ENCODE measurements around the gene DCLK3. TPM values are rescaled to one million over a fixed set of nuclear protein-coding genes. Genes with fewer than 3 reads are reported as not detected.

The DCLK3 gene
- total RNA-seq, 3 donors from 2014 or later (not counting 1 experiment from before 2014, with no cell fraction given), result not detected

DNA sequence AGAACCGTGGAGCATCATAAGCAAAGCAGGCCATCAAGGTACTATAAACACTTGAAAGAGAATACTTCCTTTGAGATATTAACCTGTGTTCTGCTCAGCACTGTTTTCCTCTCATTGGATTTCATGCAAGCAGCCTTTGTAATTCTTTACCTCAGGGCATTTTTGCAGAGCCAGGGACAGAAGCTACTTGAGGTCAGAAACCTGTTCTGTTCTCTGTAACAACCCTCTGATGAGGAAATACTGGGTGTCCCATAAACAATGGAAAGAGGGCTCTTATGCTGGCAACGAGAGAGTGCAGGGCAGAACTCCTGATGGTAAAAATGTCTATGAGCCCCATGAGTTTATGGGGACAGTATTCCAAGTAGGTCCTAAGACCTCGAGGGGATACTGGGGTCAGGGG, 66.0 kb downstream of the DCLK3 start:
- no peaks in the 10 kb centered on the region for H3K9me3 Mint-ChIP-seq
- 77% methylated on average over 3 of the region's 3 CpGs for WGBS (ENCODE audit: insufficient coverage)
- no peaks in the 10 kb centered on the region for H3K4me1 Mint-ChIP-seq
- TF ChIP-seq, protein P1, sequence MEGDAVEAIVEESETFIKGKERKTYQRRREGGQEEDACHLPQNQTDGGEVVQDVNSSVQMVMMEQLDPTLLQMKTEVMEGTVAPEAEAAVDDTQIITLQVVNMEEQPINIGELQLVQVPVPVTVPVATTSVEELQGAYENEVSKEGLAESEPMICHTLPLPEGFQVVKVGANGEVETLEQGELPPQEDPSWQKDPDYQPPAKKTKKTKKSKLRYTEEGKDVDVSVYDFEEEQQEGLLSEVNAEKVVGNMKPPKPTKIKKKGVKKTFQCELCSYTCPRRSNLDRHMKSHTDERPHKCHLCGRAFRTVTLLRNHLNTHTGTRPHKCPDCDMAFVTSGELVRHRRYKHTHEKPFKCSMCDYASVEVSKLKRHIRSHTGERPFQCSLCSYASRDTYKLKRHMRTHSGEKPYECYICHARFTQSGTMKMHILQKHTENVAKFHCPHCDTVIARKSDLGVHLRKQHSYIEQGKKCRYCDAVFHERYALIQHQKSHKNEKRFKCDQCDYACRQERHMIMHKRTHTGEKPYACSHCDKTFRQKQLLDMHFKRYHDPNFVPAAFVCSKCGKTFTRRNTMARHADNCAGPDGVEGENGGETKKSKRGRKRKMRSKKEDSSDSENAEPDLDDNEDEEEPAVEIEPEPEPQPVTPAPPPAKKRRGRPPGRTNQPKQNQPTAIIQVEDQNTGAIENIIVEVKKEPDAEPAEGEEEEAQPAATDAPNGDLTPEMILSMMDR (IDR thresholded peaks at IDR 0.05), result no peak
- H3K36me3 Mint-ChIP-seq, result no peaks in the 10 kb centered on the region
- H3K36me3 ChIP-seq (ENCODE audit: control insufficient read depth, insufficient read depth, low read length), result no peaks in the 10 kb centered on the region
- no peak overlapping the region for H3K4me3 Mint-ChIP-seq
- no peak overlapping the region for H3K27ac Mint-ChIP-seq
- no peaks in the 10 kb centered on the region for H3K27me3 Mint-ChIP-seq (ENCODE audit: low read depth in 2 of 2)
- no peak overlapping the region for H3K4me3 ChIP-seq (ENCODE audit: low read length)
- no peaks in the 10 kb centered on the region for H3K9me3 ChIP-seq (ENCODE audit: control insufficient read depth, insufficient read depth, low read length)
- H3K27me3 ChIP-seq (ENCODE audit: control insufficient read depth, insufficient read depth, low read length), result no peaks in the 10 kb centered on the region
- ATAC-seq (no peak), DNase-seq (no peak)
- H3K27ac ChIP-seq (ENCODE audit: low read length), result no peak overlapping the region
- no peaks in the 10 kb centered on the region for H3K4me1 ChIP-seq (ENCODE audit: control insufficient read depth, insufficient read depth, low read length)
- intact Hi-C loops (cut with micrococcal nuclease), result no loop called here

DNA sequence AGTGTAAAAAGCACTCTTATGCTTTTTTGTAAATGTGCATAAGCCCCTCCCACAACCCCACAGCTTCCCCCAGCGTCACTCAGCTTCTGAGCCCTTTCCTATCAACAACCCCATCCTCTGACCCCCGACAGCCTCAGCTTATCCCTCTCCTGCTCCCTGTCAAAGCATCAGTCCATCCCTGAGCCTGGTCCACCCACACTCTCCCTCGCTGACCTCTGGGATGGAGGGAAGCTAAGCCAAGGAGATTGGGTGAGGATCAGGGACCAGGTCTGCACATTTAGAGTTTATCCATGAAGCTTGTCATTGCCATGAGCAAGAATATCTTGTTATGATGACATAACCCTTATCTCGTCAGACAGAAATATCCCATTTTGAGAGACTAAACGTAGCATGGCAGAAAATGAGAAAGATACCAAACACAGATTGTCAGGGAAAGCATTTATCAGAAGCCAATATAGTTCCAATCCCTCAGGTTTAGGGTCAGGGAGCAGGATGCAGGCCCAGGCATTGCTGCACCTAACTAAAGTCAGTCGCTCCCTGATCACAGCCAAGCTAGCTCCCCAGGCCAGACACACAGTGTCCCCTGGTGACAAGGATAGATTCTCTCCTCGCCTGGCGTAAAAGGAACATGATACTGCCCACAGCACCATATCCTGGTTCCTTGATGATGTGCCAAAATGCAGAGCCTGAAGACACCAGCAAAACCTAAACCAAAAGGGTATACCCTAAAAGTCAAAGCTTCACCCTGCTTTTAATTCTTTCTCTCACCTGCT, 66.9 kb downstream of the DCLK3 start:
- no peak for ATAC-seq
- no peak overlapping the region for H3K4me3 ChIP-seq (ENCODE audit: low read length)
- no peak overlapping the region for H3K27ac ChIP-seq (ENCODE audit: low read length)
- DNase-seq, result no peak
- no peaks in the 10 kb centered on the region for H3K9me3 Mint-ChIP-seq
- H3K4me3 Mint-ChIP-seq, result no peak overlapping the region
- H3K4me1 ChIP-seq (ENCODE audit: control insufficient read depth, insufficient read depth, low read length), result no peaks in the 10 kb centered on the region
- no peaks in the 10 kb centered on the region for H3K27me3 ChIP-seq (ENCODE audit: control insufficient read depth, insufficient read depth, low read length)
- no peaks in the 10 kb centered on the region for H3K27me3 Mint-ChIP-seq (ENCODE audit: low read depth in 2 of 2)
- intact Hi-C loops (cut with micrococcal nuclease), result no loop called here
- H3K9me3 ChIP-seq (ENCODE audit: control insufficient read depth, insufficient read depth, low read length), result no peaks in the 10 kb centered on the region
- TF ChIP-seq, protein P1 (IDR thresholded peaks at IDR 0.05), result no peak
- no peaks in the 10 kb centered on the region for H3K4me1 Mint-ChIP-seq
- no peak overlapping the region for H3K27ac Mint-ChIP-seq
- H3K36me3 Mint-ChIP-seq, result no peaks in the 10 kb centered on the region
- H3K36me3 ChIP-seq (ENCODE audit: control insufficient read depth, insufficient read depth, low read length), result no peaks in the 10 kb centered on the region
- 75% methylated on average over 8 of the region's 8 CpGs for WGBS (ENCODE audit: insufficient coverage)

DNA sequence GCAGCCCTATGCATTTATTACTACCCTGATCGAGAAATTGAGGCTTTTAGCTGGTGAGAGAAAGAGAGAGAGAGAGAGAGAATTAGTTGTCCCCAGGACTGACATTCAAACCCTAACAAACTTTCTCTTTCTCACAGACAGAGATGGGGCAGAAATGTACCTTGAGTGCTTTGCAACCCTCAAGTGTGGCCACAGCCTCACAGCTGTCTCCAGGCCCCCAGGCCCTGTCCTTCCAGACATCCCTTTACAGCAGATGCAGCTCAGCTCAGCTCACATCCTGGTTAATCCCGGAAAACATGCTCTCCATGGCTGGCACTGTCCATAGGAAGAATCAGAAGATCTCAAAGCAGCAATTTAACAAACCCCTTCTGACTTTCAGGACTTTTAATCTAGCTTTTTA, 67.6 kb downstream of the DCLK3 start:
- H3K9me3 Mint-ChIP-seq, result no peaks in the 10 kb centered on the region

More for the DNA sequence above, 67.6 kb downstream of the DCLK3 start:
- Mint-ChIP-seq H3K27ac (no peak overlapping the region), H3K27me3 (ENCODE audit: low read depth in 2 of 2) (no peaks in the 10 kb centered on the region), H3K4me3 (no peak overlapping the region), H3K4me1 (no peaks in the 10 kb centered on the region), H3K36me3 (no peaks in the 10 kb centered on the region)
- Histone ChIP-seq H3K4me1 (ENCODE audit: control insufficient read depth, insufficient read depth, low read length) (no peaks in the 10 kb centered on the region), H3K27me3 (ENCODE audit: control insufficient read depth, insufficient read depth, low read length) (no peaks in the 10 kb centered on the region), H3K4me3 (ENCODE audit: low read length) (no peak overlapping the region), H3K27ac (ENCODE audit: low read length) (no peak overlapping the region), H3K36me3 (ENCODE audit: control insufficient read depth, insufficient read depth, low read length) (no peaks in the 10 kb centered on the region), H3K9me3 (ENCODE audit: control insufficient read depth, insufficient read depth, low read length) (no peaks in the 10 kb centered on the region)
- TF ChIP-seq, protein P1 (IDR thresholded peaks at IDR 0.05), result no peak
- intact Hi-C loops (cut with micrococcal nuclease), result no loop called here
- ATAC-seq, result no peak
- DNase-seq, result no peak
- WGBS (ENCODE audit: insufficient coverage), result 89% methylated on average over 1 of the region's 2 CpGs
